ENCODE measurements around the gene ESPL1.

- TF ChIP-seq CTCF (IDR thresholded peaks at IDR 0.05; ENCODE audit: low read depth, low read length, missing input control): no peak
- TF ChIP-seq FOXA1 (IDR thresholded peaks at IDR 0.05): no peak
- TF ChIP-seq RXRA (IDR thresholded peaks at IDR 0.05): peak; percentile 79 to 89
These were observed 11.3 kb downstream of the ESPL1 start for GRCh38 chr12:53279283-53279869.
